Lower leg skin (tissue), 3 donors: ENCODE data around the gene CTIF.

ENCODE experiments used
- POLR2A ChIP-seq, 2 donors: fragments of 450-650 bp; IDR thresholded peaks; one replicate each; pipeline ENCODE4 v1.6.1; 2016 to 2017; ENCODE audit warnings: antibody characterized with exemption in 2 of 2, mild to moderate bottlenecking in 1 of 2, moderate library complexity in 1 of 2
- TF ChIP-seq, protein P1 (sequence below), 3 donors: fragments of 450-650 bp; IDR thresholded peaks; one replicate each; pipeline ENCODE4 v1.5.1; 2016; ENCODE audit warnings: antibody characterized with exemption in 3 of 3, mild to moderate bottlenecking in 3 of 3, moderate library complexity in 2 of 3

DNA sequence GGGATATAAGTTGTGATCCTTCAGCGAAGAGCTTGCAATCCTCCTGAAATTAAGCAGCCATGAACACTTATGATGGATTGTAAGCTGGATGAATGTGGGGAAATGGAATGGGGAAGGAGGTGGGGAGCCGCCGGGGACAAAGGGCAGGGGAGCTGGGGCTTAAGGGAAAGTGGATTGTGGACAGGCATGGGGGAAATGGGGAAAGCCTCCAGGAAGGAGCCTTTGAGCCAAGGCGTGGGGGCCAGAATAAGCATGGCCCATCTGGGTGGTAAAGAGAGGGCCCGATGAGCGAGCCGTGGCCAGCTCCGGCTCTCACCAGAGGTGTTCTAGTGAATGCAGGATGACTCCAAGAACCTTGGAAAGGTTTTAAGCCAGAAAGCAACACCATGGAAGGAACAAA lies 288.0 kb downstream of the CTIF start:
- TF ChIP-seq, protein P1, sequence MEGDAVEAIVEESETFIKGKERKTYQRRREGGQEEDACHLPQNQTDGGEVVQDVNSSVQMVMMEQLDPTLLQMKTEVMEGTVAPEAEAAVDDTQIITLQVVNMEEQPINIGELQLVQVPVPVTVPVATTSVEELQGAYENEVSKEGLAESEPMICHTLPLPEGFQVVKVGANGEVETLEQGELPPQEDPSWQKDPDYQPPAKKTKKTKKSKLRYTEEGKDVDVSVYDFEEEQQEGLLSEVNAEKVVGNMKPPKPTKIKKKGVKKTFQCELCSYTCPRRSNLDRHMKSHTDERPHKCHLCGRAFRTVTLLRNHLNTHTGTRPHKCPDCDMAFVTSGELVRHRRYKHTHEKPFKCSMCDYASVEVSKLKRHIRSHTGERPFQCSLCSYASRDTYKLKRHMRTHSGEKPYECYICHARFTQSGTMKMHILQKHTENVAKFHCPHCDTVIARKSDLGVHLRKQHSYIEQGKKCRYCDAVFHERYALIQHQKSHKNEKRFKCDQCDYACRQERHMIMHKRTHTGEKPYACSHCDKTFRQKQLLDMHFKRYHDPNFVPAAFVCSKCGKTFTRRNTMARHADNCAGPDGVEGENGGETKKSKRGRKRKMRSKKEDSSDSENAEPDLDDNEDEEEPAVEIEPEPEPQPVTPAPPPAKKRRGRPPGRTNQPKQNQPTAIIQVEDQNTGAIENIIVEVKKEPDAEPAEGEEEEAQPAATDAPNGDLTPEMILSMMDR (IDR thresholded peaks at IDR 0.05) = no peak
- no peak for TF ChIP-seq POLR2A (IDR thresholded peaks at IDR 0.05)
